Measurements from ENCODE around the gene S1PR4.
A peak's percentile ranks its signal among the peaks of the same experiment; 100 is the strongest.
"Not testable (repeated sequence)": the region's sequence is repeated elsewhere in the genome, so short reads cannot be mapped to it uniquely, and the experiment has no call there.

S1PR4 gene

DNA sequence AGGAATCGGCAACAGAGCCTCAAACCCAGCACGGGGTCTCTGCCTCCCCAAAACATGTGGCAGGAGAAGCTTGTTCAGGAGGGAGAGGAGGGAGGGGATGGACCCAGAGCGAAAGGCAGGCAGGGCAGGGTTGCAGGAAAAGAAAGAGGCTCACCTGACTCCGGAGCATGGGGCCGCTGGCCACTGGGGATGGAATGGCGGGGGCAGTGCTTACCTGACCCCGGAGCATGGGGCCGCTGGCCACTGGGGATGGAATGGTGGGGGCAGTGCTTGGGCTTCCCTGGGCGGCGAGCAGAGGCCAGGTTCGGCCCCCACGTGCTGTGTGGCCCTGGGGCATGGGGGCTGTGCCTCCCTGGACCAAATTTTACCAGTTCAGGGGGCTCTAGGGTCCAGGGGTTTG, 32.6 kb downstream of the S1PR4 start:
- FAIRE-seq: no peak

DNA sequence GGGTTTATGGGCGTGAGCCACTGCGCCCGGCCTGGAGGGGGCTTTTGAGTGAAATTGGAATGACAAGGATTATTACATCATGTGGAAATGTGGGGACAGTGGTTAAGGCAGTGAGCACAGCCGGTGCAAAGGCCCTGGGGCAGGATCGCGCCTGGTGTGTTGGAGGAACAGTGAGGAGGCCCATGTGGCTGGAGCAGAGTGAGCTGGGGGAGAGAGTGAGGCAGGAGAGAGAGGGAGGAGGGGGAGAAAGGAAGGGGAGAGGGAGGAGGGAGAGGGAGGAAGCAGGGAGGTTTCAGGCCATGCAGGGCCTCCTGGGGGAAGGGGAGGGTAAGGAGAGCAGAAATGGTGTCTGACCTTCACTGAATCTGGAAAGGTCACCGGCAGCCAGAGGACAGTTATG, 34.6 kb downstream of the S1PR4 start:
- DNase-seq (ENCODE audit: low spot score) (no peak), FAIRE-seq (no peak)

More for the DNA sequence above, 32.6 kb downstream of the S1PR4 start:
- DNase-seq (ENCODE audit: low spot score): no peak

DNA sequence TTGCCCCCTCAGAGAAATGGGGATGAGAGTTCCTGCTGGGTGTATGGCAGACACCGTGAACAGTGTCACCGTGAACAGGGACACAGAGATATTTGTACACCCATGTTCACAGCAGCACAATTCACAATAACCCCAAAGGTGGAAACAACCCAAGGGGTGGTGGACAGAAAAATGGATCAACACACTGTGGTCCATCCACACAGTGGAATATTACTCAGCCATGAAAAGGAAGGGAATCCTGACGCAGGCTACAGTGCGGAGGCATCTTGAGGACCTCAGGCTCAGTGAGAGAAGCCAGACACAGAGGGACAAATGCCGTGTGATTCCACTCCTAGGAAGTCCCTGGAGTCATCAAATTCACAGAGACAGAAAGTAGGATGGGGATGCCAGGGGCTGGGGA, 38.3 kb downstream of the S1PR4 start:
- no peak for FAIRE-seq

DNA sequence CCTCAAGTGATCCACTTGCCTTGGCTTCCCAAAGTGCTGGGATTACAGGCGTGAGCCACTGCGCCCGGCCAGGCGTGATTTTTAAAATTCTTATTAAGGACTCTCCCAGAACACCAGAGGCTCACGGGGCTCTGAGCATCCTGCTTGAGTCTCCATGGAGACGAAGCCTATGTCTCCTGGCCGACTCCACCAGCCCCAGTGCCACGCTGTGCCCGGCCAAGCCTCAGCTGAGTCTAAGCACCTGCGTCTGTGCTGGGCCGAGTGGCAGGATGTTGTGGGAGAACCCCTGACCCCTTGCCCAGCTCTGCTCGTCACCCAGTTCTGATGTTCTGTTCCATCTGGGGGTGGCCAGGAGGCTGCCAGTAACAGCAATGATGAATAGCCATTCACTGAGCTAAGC, 42.0 kb downstream of the S1PR4 start:
- DNase-seq (ENCODE audit: low spot score) (no peak), FAIRE-seq (no peak)

More for the DNA sequence above, 38.3 kb downstream of the S1PR4 start:
- DNase-seq (ENCODE audit: low spot score): no peak

DNA sequence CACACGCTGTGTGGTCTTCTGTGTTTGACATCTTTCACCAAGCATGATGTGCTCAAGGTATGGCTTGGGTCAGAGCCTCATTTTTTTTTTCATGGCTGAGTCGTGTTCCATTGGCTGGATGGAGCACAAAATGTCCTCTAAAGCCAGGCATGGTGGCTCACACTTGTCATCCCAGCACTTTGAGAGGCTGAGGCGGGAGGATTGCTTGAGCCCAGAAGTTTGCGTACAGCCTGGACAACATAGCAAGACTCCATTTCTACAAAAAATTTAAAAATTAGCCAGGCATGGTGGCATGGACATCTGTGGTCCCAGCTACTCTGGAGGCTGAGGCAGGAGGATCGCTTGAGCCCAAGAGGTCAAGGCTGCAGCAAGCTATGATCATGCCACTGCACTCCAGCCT, 43.0 kb downstream of the S1PR4 start:
- not testable (repeated sequence) for DNase-seq (ENCODE audit: low spot score); FAIRE-seq

DNA sequence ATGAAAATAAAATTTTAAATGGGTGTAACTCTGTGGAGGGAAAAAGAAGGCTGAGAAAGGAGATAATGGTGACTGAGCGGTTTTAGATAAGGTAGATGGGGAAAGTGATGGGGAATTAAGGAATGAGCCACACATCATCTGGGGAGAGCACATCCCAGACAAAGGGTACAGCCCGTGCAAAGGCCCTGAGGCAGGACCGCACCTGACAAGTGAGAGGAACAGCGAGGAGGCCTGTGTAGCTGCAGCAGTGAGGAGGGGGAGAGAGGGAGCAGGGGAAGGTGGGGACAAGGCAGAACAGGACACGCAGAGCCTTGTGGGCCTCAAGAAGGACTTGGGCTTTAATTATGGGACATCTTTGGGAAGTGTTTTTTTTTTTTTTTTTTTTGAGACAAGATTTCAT, 44.1 kb downstream of the S1PR4 start:
- DNase-seq (ENCODE audit: low spot score) (no peak), FAIRE-seq (no peak)

DNA sequence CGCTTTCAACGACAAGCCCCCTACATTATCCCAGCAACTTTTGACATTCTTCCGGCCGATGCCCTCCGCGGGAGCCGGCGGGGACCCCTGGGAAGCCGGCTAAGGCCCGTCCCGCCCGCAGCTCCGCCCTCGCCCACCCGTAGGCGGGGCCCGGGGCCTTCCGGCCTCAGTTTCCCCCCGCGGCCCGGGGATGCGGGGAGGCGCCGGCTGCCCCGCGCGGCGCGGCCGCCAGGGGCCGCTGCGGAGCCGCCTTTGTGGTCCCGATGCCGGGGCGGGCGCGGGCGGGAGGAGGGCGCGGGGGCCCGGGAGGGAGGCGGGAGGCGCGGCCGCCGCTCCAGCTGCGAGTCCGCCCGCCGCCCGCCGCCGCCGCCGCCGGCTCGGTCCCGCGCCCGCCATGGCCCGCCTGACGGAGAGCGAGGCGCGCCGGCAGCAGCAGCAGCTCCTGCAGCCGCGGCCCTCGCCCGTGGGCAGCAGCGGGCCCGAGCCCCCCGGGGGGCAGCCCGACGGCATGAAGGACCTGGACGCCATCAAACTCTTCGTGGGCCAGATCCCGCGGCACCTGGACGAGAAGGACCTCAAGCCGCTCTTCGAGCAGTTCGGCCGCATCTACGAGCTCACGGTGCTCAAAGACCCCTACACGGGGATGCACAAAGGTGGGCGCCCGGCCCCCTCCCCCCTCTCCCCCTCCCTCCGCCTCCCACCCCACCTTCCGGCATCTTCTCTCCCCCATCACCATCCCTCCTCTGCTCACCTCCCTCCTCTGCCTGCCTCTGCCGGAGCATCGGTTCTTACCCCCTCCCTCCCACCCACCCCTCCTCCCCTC, 46.0 kb downstream of the S1PR4 start, which contains the start of gene CELF5:
TSS of gene CELF5 (plus strand) at position 316 of the 823 bp plus-strand sequence. CDS start at position 395, 79 bp downstream.
- no peak for FAIRE-seq
- DNase-seq (ENCODE audit: low spot score): peak; percentile 82

- FAIRE-seq (no peak), DNase-seq (ENCODE audit: low spot score) (no peak)
Observed at GRCh38 chr19:3225169-3225485, 46.6 kb downstream of the S1PR4 start.

- FAIRE-seq: no peak
Observed at GRCh38 chr19:3225677-3226093, 47.1 kb downstream of the S1PR4 start.

DNA sequence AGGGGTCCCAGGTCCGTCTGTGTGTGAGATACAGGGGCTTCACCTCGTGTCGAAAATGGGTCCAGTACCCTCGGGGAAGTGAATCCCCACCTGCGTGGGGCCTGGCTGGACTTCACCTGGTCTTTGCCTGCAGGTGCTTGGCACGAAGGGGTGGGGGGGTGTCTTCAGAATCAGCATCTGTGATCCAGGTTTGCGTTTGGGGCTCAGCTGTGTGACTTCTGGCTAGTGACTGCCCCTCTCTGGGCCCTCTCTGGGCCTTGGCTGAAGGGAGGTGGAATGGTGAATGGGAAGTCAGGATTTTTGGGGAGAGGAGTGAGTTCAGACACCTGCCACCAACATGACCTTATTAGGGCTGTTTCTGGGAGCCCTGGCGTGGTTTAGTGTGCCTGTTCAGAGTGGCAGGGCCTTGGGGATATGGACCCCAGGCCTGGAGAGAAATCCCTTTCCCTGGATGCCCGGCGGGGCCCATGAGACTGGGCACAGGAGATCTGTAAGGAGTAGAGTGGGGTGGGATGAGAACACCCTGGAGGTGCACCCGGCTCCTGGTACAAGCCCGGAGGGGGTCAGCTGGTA, 48.6 kb downstream of the S1PR4 start:
- DNase-seq (ENCODE audit: low spot score): no peak
- FAIRE-seq: no peak

More at GRCh38 chr19:3225677-3226093, 47.1 kb downstream of the S1PR4 start:
- no peak for DNase-seq (ENCODE audit: low spot score)

- FAIRE-seq (no peak), DNase-seq (ENCODE audit: low spot score) (no peak)
Observed at GRCh38 chr19:3229346-3229743, 50.8 kb downstream of the S1PR4 start.
